ENCODE results near the gene AGMAT. TPM values are rescaled to one million over a fixed set of nuclear protein-coding genes. Genes with fewer than 3 reads are reported as not detected.

AGMAT gene
- total and polyA plus RNA-seq, 7 experiments from 2014 or later: 6.4 to 21.5 (median 9.9) TPM

- peaks cover 0 to 18% (median 0%) of the 10 kb centered on the region in 5 donors for H3K36me3 Mint-ChIP-seq
Measured at GRCh38 chr1:15523104-15524020, 61.5 kb downstream of the AGMAT start.

GRCh38 chr1:15522551-15522950 is 62.3 kb downstream of the AGMAT start:
- Mint-ChIP-seq H3K4me1 (peaks cover 30 to 55% (median 49%) of the 10 kb centered on the region in 7 donors), H3K9me3 (peaks cover 0 to 4% (median 0%) of the 10 kb centered on the region in 11 donors), H3K4me3 (peak overlapping the region in 5 of 10 donors; percentile 29 to 100 (median 87)), H3K36me3 (peaks cover 0 to 25% (median 0%) of the 10 kb centered on the region in 5 donors), H3K27me3 (no peaks in the 10 kb centered on the region), H3K27ac (peak overlapping the region in 4 of 9 donors; percentile 37 to 100 (median 68))
- H3K4me1 ChIP-seq (ENCODE audit: control insufficient read depth in 2 of 2, insufficient read depth in 2 of 2, low read length in 2 of 2): peaks cover 19 to 21% of the 10 kb centered on the region in 2 donors
- DNase-seq (no peak), ATAC-seq (no peak)
- POLR2A ChIA-PET: no interaction called here
- H3K9me3 ChIP-seq (ENCODE audit: control insufficient read depth in 2 of 3, low read length in 3 of 3): no peaks in the 10 kb centered on the region
- no peak overlapping the region for H3K4me3 ChIP-seq (ENCODE audit: low read length)
- CTCF ChIA-PET: no interaction called here
- H3K36me3 ChIP-seq (ENCODE audit: control insufficient read depth in 2 of 3, insufficient read depth in 3 of 3, low read length in 3 of 3): peaks cover 0 to 5% (median 0%) of the 10 kb centered on the region in 3 experiments
- intact Hi-C loops (cut with micrococcal nuclease): loop anchor here (10.0 kb wide), 3 partner anchors 178 to 1382 kb away; no protein-coding TSS in a partner anchor
- no peak overlapping the region for H3K27ac ChIP-seq (ENCODE audit: low read depth, low read length)
- no peaks in the 10 kb centered on the region for H3K27me3 ChIP-seq (ENCODE audit: control insufficient read depth in 2 of 2, insufficient read depth in 2 of 2, low read length in 2 of 2)

More at GRCh38 chr1:15523104-15524020, 61.5 kb downstream of the AGMAT start:
- Mint-ChIP-seq H3K9me3 (peaks cover 0 to 4% (median 0%) of the 10 kb centered on the region in 11 donors), H3K27me3 (no peaks in the 10 kb centered on the region), H3K4me1 (peaks cover 30 to 60% (median 55%) of the 10 kb centered on the region in 7 donors), H3K4me3 (peak overlapping the region; percentile 82 to 100 (median 91)), H3K27ac (peak overlapping the region; percentile 90 to 100 (median 100))
- Histone ChIP-seq H3K9me3 (ENCODE audit: control insufficient read depth in 2 of 3, low read length in 3 of 3) (no peaks in the 10 kb centered on the region), H3K27ac (ENCODE audit: low read depth, low read length) (peak overlapping the region; percentile 100), H3K36me3 (ENCODE audit: control insufficient read depth in 2 of 3, insufficient read depth in 3 of 3, low read length in 3 of 3) (no peaks in the 10 kb centered on the region), H3K4me1 (ENCODE audit: control insufficient read depth in 2 of 2, insufficient read depth in 2 of 2, low read length in 2 of 2) (peaks cover 21 to 25% of the 10 kb centered on the region in 2 donors), H3K4me3 (ENCODE audit: low read length) (peak overlapping the region; percentile 58), H3K27me3 (ENCODE audit: control insufficient read depth in 2 of 2, insufficient read depth in 2 of 2, low read length in 2 of 2) (no peaks in the 10 kb centered on the region)
- DNase-seq: no peak
- ChIA-PET CTCF (interaction anchor here (0.7 kb wide), 1 partner anchor 45 kb away, joined by 3 read pairs; no protein-coding TSS in a partner anchor), POLR2A (interaction anchor here (0.6 kb wide), 2 partner anchors 30 to 91 kb away, joined by 3 to 5 read pairs; no protein-coding TSS in a partner anchor)
- intact Hi-C loops (cut with micrococcal nuclease): loop anchor here (1.0 to 10.0 kb wide), 12 partner anchors 94 to 1531 kb away; partner anchors contain the start of genes DDI2 (in 1 of the 2), EFHD2 (in 1 of the 2), PLEKHM2 (in 1 of the 2) and SDHB (in 1 of the 2)
- ATAC-seq: no peak

Other genes with a start within 250 kb of the AGMAT start
- 100 to 1,000 TPM in 1 of 5 experiments, 10 to 100 TPM in 4; 29.9 to 258 (median 82.6) TPM for gene EFHD2, start 175.2 kb downstream of the AGMAT start, total RNA-seq
- gene EFHD2, start 175.2 kb downstream of the AGMAT start, polyA plus RNA-seq: 10 to 100 TPM; 21.0 to 30.2 TPM
- gene CTRC, start 146.6 kb downstream of the AGMAT start, total RNA-seq: 1 to 10 TPM in 2 of 5 experiments, under 1 TPM in 3; 0.12 to 3.0 (median 0.65) TPM
- gene CTRC, start 146.6 kb downstream of the AGMAT start, polyA plus RNA-seq: not detected
- not detected for gene CELA2A, start 128.3 kb downstream of the AGMAT start, total RNA-seq
- gene CELA2A, start 128.3 kb downstream of the AGMAT start, polyA plus RNA-seq: not detected
- not detected for gene CELA2B, start 108.9 kb downstream of the AGMAT start, total RNA-seq
- not detected for gene CELA2B, start 108.9 kb downstream of the AGMAT start, polyA plus RNA-seq
- 10 to 100 TPM; 14.7 to 22.2 (median 15.7) TPM for gene CASP9, start 60.8 kb downstream of the AGMAT start, total RNA-seq
- gene CASP9, start 60.8 kb downstream of the AGMAT start, polyA plus RNA-seq: 1 to 10 TPM; 9.0 to 9.3 TPM
- gene DNAJC16, start 58.2 kb downstream of the AGMAT start, total RNA-seq: 10 to 100 TPM; 17.8 to 29.4 (median 25.0) TPM
- gene DNAJC16, start 58.2 kb downstream of the AGMAT start, polyA plus RNA-seq: 10 to 100 TPM in 1 of 2 donors, 1 to 10 TPM in 1; 9.6 to 10.0 TPM
- gene DDI2, start 32.4 kb upstream of the AGMAT start, total RNA-seq: 10 to 100 TPM; 24.5 to 46.8 (median 37.0) TPM
- 1 to 10 TPM; 3.2 to 6.7 TPM for gene DDI2, start 32.4 kb upstream of the AGMAT start, polyA plus RNA-seq
- gene PLEKHM2, start 99.3 kb upstream of the AGMAT start, total RNA-seq: 10 to 100 TPM; 53.6 to 78.6 (median 68.1) TPM
- gene PLEKHM2, start 99.3 kb upstream of the AGMAT start, polyA plus RNA-seq: 10 to 100 TPM in 1 of 2 donors, 1 to 10 TPM in 1; 4.3 to 10.0 TPM
- gene SLC25A34, start 151.2 kb upstream of the AGMAT start, total RNA-seq: 1 to 10 TPM; 1.5 to 4.6 (median 2.1) TPM
- under 1 TPM in 1 of 2 donors, not detected in 1; 0.08 TPM for gene SLC25A34, start 151.2 kb upstream of the AGMAT start, polyA plus RNA-seq
- not detected for gene TMEM82, start 157.4 kb upstream of the AGMAT start, total RNA-seq
- gene TMEM82, start 157.4 kb upstream of the AGMAT start, polyA plus RNA-seq: not detected
- gene FBLIM1, start 173.7 kb upstream of the AGMAT start, total RNA-seq: under 1 TPM in 2 of 5 experiments, not detected in 3; 0.27 to 0.54 TPM
- under 1 TPM in 1 of 2 donors, not detected in 1; 0.41 TPM for gene FBLIM1, start 173.7 kb upstream of the AGMAT start, polyA plus RNA-seq
- gene UQCRHL, start 222.6 kb upstream of the AGMAT start, total RNA-seq: 1 to 10 TPM in 3 of 5 experiments, under 1 TPM in 2; 0.69 to 1.9 (median 1.4) TPM
- 1 to 10 TPM in 1 of 2 donors, under 1 TPM in 1; 0.43 to 1.1 TPM for gene UQCRHL, start 222.6 kb upstream of the AGMAT start, polyA plus RNA-seq

Measured in naive thymus-derived CD4-positive, alpha-beta T cell (primary cell).